Progenitor cell of endocrine pancreas (in vitro differentiated cells): ENCODE measurements around the gene ZNF641. TPM values are rescaled to one million over a fixed set of nuclear protein-coding genes. Genes with fewer than 3 reads are reported as not detected.
A peak's percentile ranks its signal among the peaks of the same experiment; 100 is the strongest.

Experiments
- DNase-seq: peaks from one replicate; pipeline ENCODE4 v3.0.0; 2021; ENCODE audit warnings: low spot score; ENCODE audit not compliant: unreplicated experiment
- H3K27ac Mint-ChIP-seq: 2 replicates; pipeline ENCODE4 v1.8.0; 2021; ENCODE audit warnings: mild to moderate bottlenecking, moderate library complexity, mixed read lengths
- H3K27me3 Mint-ChIP-seq: 2 replicates; pipeline ENCODE4 v1.8.0; 2021; ENCODE audit warnings: mixed read lengths
- H3K36me3 Mint-ChIP-seq: 2 replicates; pipeline ENCODE4 v1.8.0; 2022; ENCODE audit warnings: mixed read lengths; ENCODE audit not compliant: insufficient read depth
- H3K4me1 Mint-ChIP-seq: 2 replicates; pipeline ENCODE4 v1.8.0; 2021; ENCODE audit warnings: low read depth, mixed read lengths
- H3K4me3 Mint-ChIP-seq: 2 replicates; pipeline ENCODE4 v1.8.0; 2021; ENCODE audit warnings: low read depth, mild to moderate bottlenecking, moderate library complexity, mixed read lengths
- H3K9me3 Mint-ChIP-seq: 2 replicates; pipeline ENCODE4 v1.8.0; 2021; ENCODE audit warnings: low read depth, mixed read lengths
- total RNA-seq: library from RNA; stranded (reverse); gene quantifications from 2 replicates; pipeline ENCODE4 v1.2.1, GENCODE V29; 2021
- TF ChIP-seq, protein P1 (sequence below): fragments of 200-600 bp; sonication (generic); IDR thresholded peaks from one replicate; pipeline ENCODE4 v1.5.0; 2021; ENCODE audit warnings: antibody characterized with exemption, mild to moderate bottlenecking; ENCODE audit not compliant: unreplicated experiment

The ZNF641 gene
- total RNA-seq, 1 donor from 2014 or later, result 34.2 TPM

DNA sequence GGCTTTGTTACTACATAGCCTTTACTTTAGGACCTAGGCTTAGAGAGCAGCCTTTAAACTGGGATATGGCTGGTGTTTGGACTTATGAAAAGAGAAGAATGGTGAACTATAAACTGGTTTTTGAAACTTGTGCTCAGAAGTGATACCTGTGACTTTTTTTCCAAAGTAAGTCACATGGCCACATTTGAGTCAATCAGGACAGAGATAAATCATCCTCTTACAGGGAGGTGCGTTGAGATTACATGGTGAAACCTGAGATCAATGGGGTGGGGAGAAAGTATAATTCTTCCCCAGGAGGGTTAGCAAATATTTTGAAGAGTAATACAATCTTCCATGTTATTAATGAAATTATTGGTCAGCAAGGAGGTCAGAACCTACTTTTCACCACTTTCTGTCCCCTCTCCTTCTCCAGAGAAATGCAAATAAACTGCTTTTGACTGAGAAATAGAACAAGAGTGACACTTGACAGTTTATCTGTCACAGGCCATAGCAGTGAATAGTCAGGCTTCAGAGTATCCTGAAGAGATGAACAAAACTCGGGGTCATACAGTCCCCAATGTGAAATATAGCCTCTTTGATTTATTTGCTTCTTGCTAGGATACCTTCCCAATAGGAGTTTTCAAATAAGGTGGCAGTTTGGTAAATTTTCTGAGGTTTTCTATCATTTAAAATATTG is 11.1 kb upstream of the ZNF641 start:
- H3K36me3 Mint-ChIP-seq, result no peaks in the 10 kb centered on the region
- H3K4me3 Mint-ChIP-seq, result no peak overlapping the region
- no peak overlapping the region for H3K27ac Mint-ChIP-seq
- no peak for DNase-seq
- TF ChIP-seq, protein P1, sequence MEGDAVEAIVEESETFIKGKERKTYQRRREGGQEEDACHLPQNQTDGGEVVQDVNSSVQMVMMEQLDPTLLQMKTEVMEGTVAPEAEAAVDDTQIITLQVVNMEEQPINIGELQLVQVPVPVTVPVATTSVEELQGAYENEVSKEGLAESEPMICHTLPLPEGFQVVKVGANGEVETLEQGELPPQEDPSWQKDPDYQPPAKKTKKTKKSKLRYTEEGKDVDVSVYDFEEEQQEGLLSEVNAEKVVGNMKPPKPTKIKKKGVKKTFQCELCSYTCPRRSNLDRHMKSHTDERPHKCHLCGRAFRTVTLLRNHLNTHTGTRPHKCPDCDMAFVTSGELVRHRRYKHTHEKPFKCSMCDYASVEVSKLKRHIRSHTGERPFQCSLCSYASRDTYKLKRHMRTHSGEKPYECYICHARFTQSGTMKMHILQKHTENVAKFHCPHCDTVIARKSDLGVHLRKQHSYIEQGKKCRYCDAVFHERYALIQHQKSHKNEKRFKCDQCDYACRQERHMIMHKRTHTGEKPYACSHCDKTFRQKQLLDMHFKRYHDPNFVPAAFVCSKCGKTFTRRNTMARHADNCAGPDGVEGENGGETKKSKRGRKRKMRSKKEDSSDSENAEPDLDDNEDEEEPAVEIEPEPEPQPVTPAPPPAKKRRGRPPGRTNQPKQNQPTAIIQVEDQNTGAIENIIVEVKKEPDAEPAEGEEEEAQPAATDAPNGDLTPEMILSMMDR, result no peak
- no peaks in the 10 kb centered on the region for H3K27me3 Mint-ChIP-seq
- H3K4me1 Mint-ChIP-seq, result peaks cover 2% of the 10 kb centered on the region
- no peaks in the 10 kb centered on the region for H3K9me3 Mint-ChIP-seq

DNA sequence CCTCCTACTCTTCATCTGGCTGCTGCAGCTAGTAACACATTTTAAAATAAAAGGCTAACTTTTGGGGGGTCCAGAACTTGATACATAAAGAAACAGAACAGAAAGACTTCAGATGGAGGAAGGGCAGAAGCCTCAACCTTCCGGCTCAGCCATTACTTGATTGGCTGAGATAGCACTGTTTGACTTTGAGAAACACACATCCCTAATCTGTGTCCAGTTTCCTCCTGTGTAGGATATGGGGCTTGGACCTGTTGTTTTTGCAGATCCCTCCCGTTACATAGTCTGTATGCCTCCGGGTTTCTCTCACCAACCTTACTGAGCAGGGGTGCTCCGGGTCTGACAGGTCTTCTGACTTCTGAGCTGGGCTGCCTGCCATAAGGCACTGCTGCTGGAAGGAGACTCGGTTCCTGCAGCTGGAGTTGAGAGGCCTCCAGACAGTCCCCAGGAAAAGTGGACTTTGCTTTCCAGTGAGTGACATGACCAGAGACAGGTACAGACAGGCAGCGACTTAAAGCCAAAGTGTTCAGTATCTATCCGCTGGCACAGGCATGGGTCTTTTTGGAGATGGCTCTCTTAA is 8.3 kb upstream of the ZNF641 start:
- no peak overlapping the region for H3K27ac Mint-ChIP-seq
- H3K4me1 Mint-ChIP-seq, result peaks cover 2% of the 10 kb centered on the region
- H3K4me3 Mint-ChIP-seq, result no peak overlapping the region
- TF ChIP-seq, protein P1, result no peak
- no peaks in the 10 kb centered on the region for H3K9me3 Mint-ChIP-seq
- no peaks in the 10 kb centered on the region for H3K27me3 Mint-ChIP-seq
- no peak for DNase-seq
- H3K36me3 Mint-ChIP-seq, result no peaks in the 10 kb centered on the region

DNA sequence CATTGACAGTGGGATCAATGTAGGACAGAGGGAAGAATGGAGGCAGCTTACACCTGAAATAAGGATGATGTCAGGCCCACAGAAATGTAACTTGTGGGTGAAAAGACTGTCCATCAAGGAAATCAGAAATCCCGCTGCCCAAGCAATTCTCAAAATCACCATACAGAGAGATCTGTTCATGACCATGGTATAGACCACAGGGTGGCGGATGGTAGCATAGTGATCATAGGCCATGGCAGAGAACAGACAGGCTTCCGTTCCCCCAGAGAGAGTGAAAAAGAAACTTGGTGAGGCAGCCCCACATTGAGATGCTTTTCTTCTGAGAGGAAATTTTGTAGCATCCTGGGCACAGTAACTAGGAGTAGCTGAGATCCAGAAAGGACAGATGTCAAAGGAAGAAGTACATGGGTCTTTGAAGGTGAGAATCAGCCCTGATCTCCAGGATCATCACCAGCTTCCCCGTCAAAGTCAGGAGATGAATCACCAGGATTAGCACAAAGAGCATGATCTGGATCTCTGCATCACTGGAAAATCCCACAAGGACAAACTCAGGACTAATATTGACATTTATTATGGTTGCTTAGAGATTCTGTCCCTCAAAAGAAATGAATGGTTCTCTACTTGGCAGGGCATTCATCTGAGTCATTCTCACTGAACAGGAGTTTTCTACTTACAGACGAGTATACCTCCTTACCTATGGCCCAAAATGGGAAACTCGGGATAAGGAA is 5.5 kb upstream of the ZNF641 start:
- TF ChIP-seq, protein P1, result no peak
- H3K36me3 Mint-ChIP-seq, result no peaks in the 10 kb centered on the region
- H3K4me3 Mint-ChIP-seq, result no peak overlapping the region
- no peak overlapping the region for H3K27ac Mint-ChIP-seq
- H3K9me3 Mint-ChIP-seq, result no peaks in the 10 kb centered on the region
- H3K4me1 Mint-ChIP-seq, result peaks cover 3% of the 10 kb centered on the region
- no peak for DNase-seq
- no peaks in the 10 kb centered on the region for H3K27me3 Mint-ChIP-seq

DNA sequence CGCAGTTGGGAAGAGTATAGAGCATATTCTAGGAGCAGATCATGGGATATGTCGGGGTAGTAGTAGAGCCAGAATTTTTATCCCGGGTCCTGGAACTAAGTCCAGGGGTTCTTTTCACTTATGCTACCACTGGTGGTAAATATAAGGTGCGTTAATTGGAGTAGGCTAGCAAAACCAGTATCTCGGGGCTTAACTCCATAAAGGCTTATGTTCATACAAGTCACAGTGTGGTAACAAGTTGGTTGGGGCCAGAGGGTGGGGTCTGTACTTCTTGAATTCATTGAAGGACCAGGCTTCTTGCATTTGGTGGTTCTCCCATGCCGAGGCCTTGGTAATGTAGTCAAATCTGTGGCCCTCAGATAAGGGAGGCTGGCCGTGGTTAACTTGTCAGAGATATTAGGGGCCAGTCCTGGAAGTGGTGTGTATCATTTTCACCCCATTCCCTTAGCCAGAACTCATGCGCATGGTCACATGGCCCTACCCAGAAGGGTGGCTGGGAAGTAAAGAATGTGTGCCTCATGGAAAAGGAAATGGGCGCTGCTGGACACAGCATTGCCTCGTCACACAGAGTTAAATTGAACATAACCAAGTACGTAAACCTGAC is 1.5 kb upstream of the ZNF641 start:
- DNase-seq, result no peak
- Mint-ChIP-seq H3K27ac (no peak overlapping the region), H3K36me3 (peaks cover 4% of the 10 kb centered on the region), H3K4me3 (peak overlapping the region; percentile 91), H3K27me3 (no peaks in the 10 kb centered on the region), H3K4me1 (peaks cover 14% of the 10 kb centered on the region), H3K9me3 (no peaks in the 10 kb centered on the region)
- TF ChIP-seq, protein P1, result no peak

DNA sequence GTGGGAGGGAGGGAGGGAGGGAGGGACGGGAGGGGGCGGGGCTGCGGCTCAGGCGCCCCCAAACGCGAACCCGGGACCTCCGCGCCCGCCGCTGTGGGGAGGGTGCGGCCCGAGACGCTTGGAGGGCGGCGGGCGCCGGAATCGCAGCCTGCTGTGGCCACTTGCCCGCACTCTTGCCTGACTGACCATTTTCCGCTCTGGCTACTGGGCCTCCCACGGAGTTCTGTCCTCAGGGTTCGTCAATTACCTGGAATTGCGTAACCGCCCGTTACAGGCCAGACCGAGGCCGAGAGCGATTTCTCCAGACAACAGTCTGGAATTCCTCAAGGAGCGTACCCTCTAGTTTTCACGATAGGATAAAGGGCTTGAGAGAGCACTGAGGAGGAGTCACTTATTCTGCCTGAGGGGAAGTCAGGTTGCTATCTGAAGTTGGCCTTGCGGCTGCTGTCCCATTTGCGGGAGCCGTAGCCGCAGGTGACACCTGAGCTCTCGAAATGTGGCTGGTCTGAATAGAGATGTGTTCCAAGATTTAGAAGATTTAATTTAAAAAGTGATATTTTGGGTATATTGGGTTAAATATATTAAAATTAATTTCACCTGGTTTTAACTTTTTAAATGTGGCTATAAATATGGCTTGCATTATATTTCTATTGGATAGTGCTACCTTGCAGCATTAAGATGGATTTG is 446 bp upstream of the ZNF641 start:
- peak overlapping the region; percentile 91 for H3K4me3 Mint-ChIP-seq
- DNase-seq, result peak; percentile 72
- TF ChIP-seq, protein P1, result no peak
- H3K27ac Mint-ChIP-seq, result peak overlapping the region; percentile 97
- H3K4me1 Mint-ChIP-seq, result peaks cover 14% of the 10 kb centered on the region
- H3K36me3 Mint-ChIP-seq, result peaks cover 9% of the 10 kb centered on the region
- H3K9me3 Mint-ChIP-seq, result no peaks in the 10 kb centered on the region
- no peaks in the 10 kb centered on the region for H3K27me3 Mint-ChIP-seq
